Spleen (tissue), 11 donors: ENCODE measurements around the gene RIPOR3. TPM values are rescaled to one million over a fixed set of nuclear protein-coding genes. Genes with fewer than 3 reads are reported as not detected.

Experiments
- DNase-seq: peaks from one replicate; pipeline ENCODE4 v3.0.0-alpha.2; 2020
- H3K27ac ChIP-seq, 8 donors: fragments of 200-600 bp; sonication (generic) in 7 of 8; 1 replicate in 4 of 8; 2 replicates in 4 of 8; pipeline versions ENCODE4 v1.5.0 to v1.8.0; 2016 to 2021; ENCODE audit warnings: inconsistent platforms in 4 of 8, mild to moderate bottlenecking in 4 of 8, moderate library complexity in 1 of 8
- H3K27me3 ChIP-seq, 7 donors: fragments of 200-600 bp; sonication (generic) in 6 of 7; replicated peaks in 1 of 7; 1 replicate in 4 of 7; 2 replicates in 3 of 7; pipeline versions ENCODE4 v1.5.0 to v1.8.0; 2016 to 2021; ENCODE audit warnings: inconsistent platforms in 3 of 7, mild to moderate bottlenecking in 1 of 7
- H3K36me3 ChIP-seq, 6 donors: fragments of 200-600 bp; sonication (generic) in 5 of 6; 1 replicate in 4 of 6; 2 replicates in 2 of 6; pipeline versions ENCODE4 v1.5.0 to v1.8.0; 2016 to 2021; ENCODE audit warnings: inconsistent platforms in 2 of 6
- H3K4me1 ChIP-seq, 6 donors: fragments of 200-600 bp; sonication (generic) in 5 of 6; 1 replicate in 3 of 6; 2 replicates in 3 of 6; pipeline versions ENCODE4 v1.5.0 to v1.8.0; 2016 to 2021; ENCODE audit warnings: inconsistent platforms in 3 of 6
- H3K4me3 ChIP-seq, 8 donors: fragments of 200-600 bp; sonication (generic) in 7 of 8; 1 replicate in 4 of 8; 2 replicates in 4 of 8; pipeline versions ENCODE4 v1.5.0 to v1.8.0; 2016 to 2021; ENCODE audit warnings: inconsistent platforms in 4 of 8, mild to moderate bottlenecking in 4 of 8, moderate library complexity in 2 of 8
- H3K9me3 ChIP-seq, 8 donors: fragments of 200-600 bp; sonication (generic) in 7 of 8; 1 replicate in 4 of 8; 2 replicates in 4 of 8; pipeline versions ENCODE4 v1.5.0 to v1.8.0; 2016 to 2021; ENCODE audit warnings: inconsistent platforms in 4 of 8
- CTCF ChIP-seq, 11 experiments: fragments of 200-600 bp in 7 of 11; fragments of 450-650 bp in 4 of 11; sonication (generic) in 4 of 11; IDR thresholded peaks in 8 of 11; conservative IDR thresholded peaks in 3 of 11; 1 replicate in 7 of 11; 2 replicates in 4 of 11; pipeline versions ENCODE4 v1.4.0 to v1.8.0; 2016 to 2021; ENCODE audit warnings: antibody characterized with exemption in 11 of 11, inconsistent platforms in 4 of 11, mild to moderate bottlenecking in 1 of 11
- POLR2A ChIP-seq, 3 donors: fragments of 450-650 bp; IDR thresholded peaks; one replicate each; pipeline ENCODE4 v1.5.1; 2017; ENCODE audit warnings: antibody characterized with exemption in 3 of 3, mild to moderate bottlenecking in 1 of 3
- POLR2AphosphoS5 ChIP-seq, 3 donors: sonication (generic); formaldehyde crosslinking; IDR thresholded peaks; one replicate each; pipeline ENCODE4 v1.5.1; 2017; ENCODE audit warnings: antibody characterized with exemption in 3 of 3
- WGBS, 5 donors: extraction: QIAGEN DNeasy Blood & Tissue Kit in 3 of 5; methylation state at CpG; one replicate each; pipeline versions ENCODE4 v1.1.5 to v1.1.7; 2013 to 2018; 5-methylcytosine and 5-hydroxymethylcytosine counted together
- intact Hi-C: fragments of 100-400 bp; cut with DNase I; formaldehyde crosslinking; loops from one replicate; pipeline ENCODE4 v1.15.0; 2023; ENCODE audit warnings: low total_unique reads
- polyA plus RNA-seq, 3 donors: library from polyadenylated mRNA; stranded (reverse); fragments of 200-250 nt; gene quantifications; one replicate each; pipeline ENCODE4 v1.2.1, GENCODE V29; 2013
- total RNA-seq, 7 donors: library from RNA; depleted of rRNA in 3 of 7; stranded (reverse); fragments of >200 nt in 3 of 7; fragmentation: NEBNext Ultra II Directional in 4 of 7; extraction: Animal tissue kit (Norgen Biotek cat#: 25700) in 4 of 7; gene quantifications; one replicate each; pipeline versions ENCODE4 v1.1.0 to v1.2.1, GENCODE V29; 2016 to 2021
- donor health status: healthy with polysubstance abuse.
- donor health status: DM: no; HTN: no; CAD: no; lungs with moderate emphysema.
- donor health status: DM: no; HTN: no; CAD: no.
- donor health status: Bipolar disorder and iron deficiency.
- donor health status: healthy.
- donor health status: DM: no; HTN: no; CAD: no.
- donor health status: DM: yes; HTN: yes; CAD: no.

Gene RIPOR3
- total and polyA plus RNA-seq, 10 donors, result 6.0 to 22.8 (median 13.1) TPM

- Histone ChIP-seq H3K9me3 (no peaks in the 10 kb centered on the region), H3K4me1 (peaks cover 2 to 45% (median 17%) of the 10 kb centered on the region in 6 donors), H3K27me3 (no peaks in the 10 kb centered on the region), H3K36me3 (no peaks in the 10 kb centered on the region), H3K27ac (peak overlapping the region in 1 of 8 donors; percentile 13), H3K4me3 (no peak overlapping the region)
- WGBS, 5 donors, result 66 to 83% (median 79%) methylated on average over 4 of the region's 4 CpGs
- DNase-seq, result no peak
- TF ChIP-seq CTCF (IDR thresholded peaks at IDR 0.05 in 8 of 11, conservative IDR thresholded peaks at IDR 0.05 in 3 of 11), result no peak
- TF ChIP-seq POLR2A (IDR thresholded peaks at IDR 0.05), result no peak
- TF ChIP-seq POLR2AphosphoS5 (IDR thresholded peaks at IDR 0.05), result no peak
- intact Hi-C loops, result no loop called here
These were observed 35.8 kb upstream of the RIPOR3 start for GRCh38 chr20:50726955-50727791.

- no peaks in the 10 kb centered on the region for H3K27me3 ChIP-seq
- TF ChIP-seq POLR2A (IDR thresholded peaks at IDR 0.05), result no peak
- no peak for TF ChIP-seq POLR2AphosphoS5 (IDR thresholded peaks at IDR 0.05)
- TF ChIP-seq CTCF (IDR thresholded peaks at IDR 0.05 in 8 of 11, conservative IDR thresholded peaks at IDR 0.05 in 3 of 11), result no peak
- 89 to 95% (median 90%) methylated on average over 10 of the region's 10 CpGs for WGBS, 5 donors
- DNase-seq, result no peak
- intact Hi-C loops, result no loop called here
- H3K4me1 ChIP-seq, result peaks cover 0 to 37% (median 7%) of the 10 kb centered on the region in 6 donors
- H3K9me3 ChIP-seq, result no peaks in the 10 kb centered on the region
- H3K27ac ChIP-seq, result peak overlapping the region in 7 of 8 donors; percentile 3 to 72 (median 51)
- H3K4me3 ChIP-seq, result no peak overlapping the region
- no peaks in the 10 kb centered on the region for H3K36me3 ChIP-seq
These were observed 34.3 kb upstream of the RIPOR3 start for GRCh38 chr20:50725724-50726005.

DNA sequence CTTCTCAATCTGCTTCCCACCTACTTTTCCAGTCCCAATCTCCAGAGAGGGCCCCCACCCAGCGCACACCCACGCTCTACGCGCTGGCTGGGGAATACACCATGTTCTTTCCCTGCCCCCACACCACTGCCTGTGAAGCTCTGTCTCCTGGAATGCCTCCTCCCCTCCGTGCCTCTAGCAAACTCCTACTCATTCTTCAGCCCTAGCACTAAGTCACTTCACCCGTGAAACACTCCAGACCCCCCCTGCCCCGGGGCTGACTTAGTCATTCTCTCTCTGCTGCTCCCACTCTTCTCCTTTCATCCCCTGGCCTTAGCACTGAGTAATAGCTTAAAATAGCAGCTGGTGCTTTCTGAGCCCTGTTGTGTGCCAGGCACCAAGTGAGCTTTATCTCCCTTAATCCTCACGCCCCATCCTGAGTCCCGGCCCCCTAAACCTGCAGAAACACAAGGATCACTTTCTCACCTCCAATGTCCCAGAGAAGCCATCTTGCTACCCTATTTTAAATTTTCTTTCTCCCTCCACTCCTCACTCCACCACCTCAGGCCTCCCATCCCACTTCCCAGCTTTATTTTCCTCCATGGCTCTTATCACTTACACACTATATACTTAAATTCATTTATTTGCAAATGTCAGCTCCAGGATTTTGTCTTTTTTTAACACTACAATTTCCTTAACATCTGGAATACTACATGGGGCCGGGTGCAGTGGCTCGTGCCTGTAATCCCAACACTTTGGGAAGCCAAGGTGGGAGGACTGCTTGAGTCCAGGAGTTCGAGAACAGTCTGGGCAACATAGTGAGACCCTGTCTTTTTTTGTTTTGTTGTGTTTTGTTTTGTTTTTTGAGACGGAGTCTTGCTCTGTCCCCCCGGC is 33.7 kb upstream of the RIPOR3 start:
- Histone ChIP-seq H3K4me3 (no peak overlapping the region), H3K4me1 (peaks cover 0 to 31% (median 1%) of the 10 kb centered on the region in 6 donors), H3K27me3 (no peaks in the 10 kb centered on the region), H3K27ac (peak overlapping the region in 7 of 8 donors; percentile 26 to 79 (median 59)), H3K36me3 (no peaks in the 10 kb centered on the region), H3K9me3 (no peaks in the 10 kb centered on the region)
- no peak for TF ChIP-seq POLR2A (IDR thresholded peaks at IDR 0.05)
- peak in 2 of 3 donors; percentile 50 to 74 for TF ChIP-seq POLR2AphosphoS5 (IDR thresholded peaks at IDR 0.05)
- 61 to 79% (median 71%) methylated on average over 14 of the region's 14 CpGs for WGBS, 5 donors
- intact Hi-C loops, result no loop called here
- peak; percentile 74 for DNase-seq

- no peak overlapping the region for H3K4me3 ChIP-seq
- TF ChIP-seq POLR2A (IDR thresholded peaks at IDR 0.05), result no peak
- TF ChIP-seq POLR2AphosphoS5 (IDR thresholded peaks at IDR 0.05), result no peak
- no peak for TF ChIP-seq CTCF (IDR thresholded peaks at IDR 0.05 in 8 of 11, conservative IDR thresholded peaks at IDR 0.05 in 3 of 11)
- intact Hi-C loops, result no loop called here
These were observed 32.9 kb upstream of the RIPOR3 start for GRCh38 chr20:50724112-50724725.

More at GRCh38 chr20:50724112-50724725, 32.9 kb upstream of the RIPOR3 start:
- Histone ChIP-seq H3K27me3 (no peaks in the 10 kb centered on the region), H3K4me1 (peaks cover 0 to 24% (median 0%) of the 10 kb centered on the region in 6 donors), H3K9me3 (no peaks in the 10 kb centered on the region), H3K36me3 (no peaks in the 10 kb centered on the region), H3K27ac (peak overlapping the region in 7 of 8 donors; percentile 26 to 79 (median 54))
- 81 to 87% (median 86%) methylated on average over 7 of the region's 7 CpGs for WGBS, 5 donors
- DNase-seq, result no peak
